ENCODE results near the gene IFNGR2.

GRCh38 chr21:33398361-33398760 lies 4.9 kb upstream of the IFNGR2 start:
- TF ChIP-seq CTCF (IDR thresholded peaks at IDR 0.05), result no peak
- TF ChIP-seq POLR2A (IDR thresholded peaks at IDR 0.05), result no peak
